DND-41 (cell line): Measurements from ENCODE around the gene ADH4.
"Not testable (repeated sequence)": the region's sequence is repeated elsewhere in the genome, so short reads cannot be mapped to it uniquely, and the experiment has no call there.

ENCODE experiments used
- ATAC-seq: fragments of 200-7000 bp; cut with Tn5 transposase; 3 replicates; pipeline ENCODE4 v1.9.1; 2021; ENCODE audit warnings: low read depth; ENCODE audit not compliant: insufficient read depth
- DNase-seq: peaks from one replicate; pipeline ENCODE4 v3.0.0-alpha.2; 2020
- H2AFZ ChIP-seq: 2 replicates; pipeline ENCODE4 v1.6.0; 2012; ENCODE audit warnings: low read depth, low read length
- H3K27ac ChIP-seq: 2 replicates; pipeline ENCODE4 v1.5.1; 2012; ENCODE audit warnings: low read length, inconsistent platforms
- H3K27me3 ChIP-seq: fragments of 200-600 bp; sonication (generic); 2 replicates; pipeline ENCODE4 v1.6.0; 2012; ENCODE audit warnings: low read length, mild to moderate bottlenecking, inconsistent platforms; ENCODE audit not compliant: insufficient read depth, poor library complexity
- H3K36me3 ChIP-seq: 2 replicates; pipeline ENCODE4 v1.5.1; 2012; ENCODE audit warnings: low read length, inconsistent platforms; ENCODE audit not compliant: insufficient read depth
- H3K4me1 ChIP-seq: 2 replicates; pipeline ENCODE4 v1.5.1; 2012; ENCODE audit warnings: mild to moderate bottlenecking, low read length; ENCODE audit not compliant: insufficient read depth
- H3K4me2 ChIP-seq: 2 replicates; pipeline ENCODE4 v1.6.0; 2012; ENCODE audit warnings: mild to moderate bottlenecking, moderate library complexity, low read length, inconsistent platforms; ENCODE audit not compliant: insufficient read depth
- H3K4me3 ChIP-seq, 2 experiments: fragments of 200-600 bp in 1 of 2; shearing (Covaris generic) in 1 of 2; 2 replicates each; pipeline ENCODE4 v1.5.1; 2012 to 2016; ENCODE audit warnings: inconsistent platforms in 2 of 2, low read length in 2 of 2, mild to moderate bottlenecking in 2 of 2, low read depth in 1 of 2, moderate library complexity in 1 of 2
- H3K79me2 ChIP-seq: 2 replicates; pipeline ENCODE4 v1.6.0; 2012; ENCODE audit warnings: low read length, inconsistent platforms; ENCODE audit not compliant: insufficient read depth
- H3K9ac ChIP-seq: 2 replicates; pipeline ENCODE4 v1.6.0; 2012; ENCODE audit warnings: low read depth, mild to moderate bottlenecking, inconsistent platforms, low read length, moderate library complexity
- H3K9me3 ChIP-seq: 2 replicates; pipeline ENCODE4 v1.5.1; 2012; ENCODE audit warnings: low read length, moderate library complexity, mild to moderate bottlenecking, inconsistent platforms; ENCODE audit not compliant: insufficient read depth, severe bottlenecking
- H4K20me1 ChIP-seq: 2 replicates; pipeline ENCODE4 v1.6.0; 2012; ENCODE audit warnings: low read length; ENCODE audit not compliant: insufficient read depth
- CTCF ChIP-seq: IDR thresholded peaks from 2 replicates; pipeline ENCODE4 v1.5.1; 2012; ENCODE audit warnings: borderline replicate concordance, low read length, moderate library complexity, mild to moderate bottlenecking; ENCODE audit not compliant: poor library complexity, severe bottlenecking; ENCODE audit errors: extremely low read depth
- EZH2 ChIP-seq: IDR thresholded peaks from 3 replicates; pipeline ENCODE4 v1.6.1; 2012; ENCODE audit warnings: borderline replicate concordance, low read depth, mild to moderate bottlenecking, moderate library complexity, low read length, inconsistent platforms; ENCODE audit not compliant: severe bottlenecking

Gene ADH4

GRCh38 chr4:99144070-99144469 lies at the start of gene ADH4:
Gene ADH4, minus strand, starts transcription at chr4:99144297. Its CDS starts 75 bp downstream, at chr4:99144222.
- H3K4me1 ChIP-seq = no peaks in the 10 kb centered on the region

GRCh38 chr4:99190336-99190735 lies 46.2 kb upstream of the ADH4 start:
- H3K79me2 ChIP-seq = no peaks in the 10 kb centered on the region
- no peaks in the 10 kb centered on the region for H4K20me1 ChIP-seq
- H3K36me3 ChIP-seq = no peaks in the 10 kb centered on the region
- DNase-seq (no peak), ATAC-seq (no peak)
- H3K27ac ChIP-seq = no peak overlapping the region
- no peaks in the 10 kb centered on the region for H3K27me3 ChIP-seq
- H3K4me1 ChIP-seq = no peaks in the 10 kb centered on the region
- no peak overlapping the region for H3K9ac ChIP-seq
- H3K4me2 ChIP-seq = no peak overlapping the region
- H2AFZ ChIP-seq = no peak overlapping the region
- no peak overlapping the region for H3K4me3 ChIP-seq
- TF ChIP-seq EZH2 = no peak
- H3K9me3 ChIP-seq = peaks cover 14% of the 10 kb centered on the region

More at GRCh38 chr4:99144070-99144469, at the start of gene ADH4:
- ATAC-seq (no peak), DNase-seq (no peak)
- Histone ChIP-seq H3K4me2 (no peak within 1 kb of the TSS), H3K27me3 (no peaks in the 10 kb centered on the region), H3K27ac (no peak within 1 kb of the TSS), H3K9me3 (no peaks in the 10 kb centered on the region), H4K20me1 (no peaks in the 10 kb centered on the region), H2AFZ (no peak within 1 kb of the TSS), H3K9ac (no peak within 1 kb of the TSS), H3K36me3 (no peaks in the 10 kb centered on the region), H3K79me2 (no peaks in the 10 kb centered on the region), H3K4me3 (no peak within 1 kb of the TSS)
- no peak for TF ChIP-seq EZH2
- no peak for TF ChIP-seq CTCF

- H2AFZ ChIP-seq, H3K4me1 ChIP-seq, H3K27ac ChIP-seq, H3K79me2 ChIP-seq, H3K4me2 ChIP-seq, H4K20me1 ChIP-seq, H3K4me3 ChIP-seq, H3K9ac ChIP-seq, H3K27me3 ChIP-seq, H3K36me3 ChIP-seq, DNase-seq, ATAC-seq: not testable (repeated sequence)
- peaks cover 12% of the 10 kb centered on the region for H3K9me3 ChIP-seq
Observed at GRCh38 chr4:99189900-99190299, 45.8 kb upstream of the ADH4 start.

- ATAC-seq (no peak), DNase-seq (no peak)
Observed at GRCh38 chr4:99186029-99186428, 41.9 kb upstream of the ADH4 start.

More at GRCh38 chr4:99186029-99186428, 41.9 kb upstream of the ADH4 start:
- no peaks in the 10 kb centered on the region for H4K20me1 ChIP-seq
- H3K4me3 ChIP-seq = no peak overlapping the region
- no peak overlapping the region for H3K4me2 ChIP-seq
- no peaks in the 10 kb centered on the region for H3K4me1 ChIP-seq
- no peak overlapping the region for H2AFZ ChIP-seq
- TF ChIP-seq CTCF = no peak
- TF ChIP-seq EZH2 = no peak
- H3K9ac ChIP-seq = no peak overlapping the region
- H3K27ac ChIP-seq = no peak overlapping the region
- no peaks in the 10 kb centered on the region for H3K27me3 ChIP-seq
- H3K9me3 ChIP-seq = peaks cover 7% of the 10 kb centered on the region
- H3K36me3 ChIP-seq = no peaks in the 10 kb centered on the region
- no peaks in the 10 kb centered on the region for H3K79me2 ChIP-seq
